ENCODE results near the gene CST9. TPM values are rescaled to one million over a fixed set of nuclear protein-coding genes. Genes with fewer than 3 reads are reported as not detected.

The CST9 gene
- total and polyA plus RNA-seq, 2 experiments from 2014 or later = not detected

DNA sequence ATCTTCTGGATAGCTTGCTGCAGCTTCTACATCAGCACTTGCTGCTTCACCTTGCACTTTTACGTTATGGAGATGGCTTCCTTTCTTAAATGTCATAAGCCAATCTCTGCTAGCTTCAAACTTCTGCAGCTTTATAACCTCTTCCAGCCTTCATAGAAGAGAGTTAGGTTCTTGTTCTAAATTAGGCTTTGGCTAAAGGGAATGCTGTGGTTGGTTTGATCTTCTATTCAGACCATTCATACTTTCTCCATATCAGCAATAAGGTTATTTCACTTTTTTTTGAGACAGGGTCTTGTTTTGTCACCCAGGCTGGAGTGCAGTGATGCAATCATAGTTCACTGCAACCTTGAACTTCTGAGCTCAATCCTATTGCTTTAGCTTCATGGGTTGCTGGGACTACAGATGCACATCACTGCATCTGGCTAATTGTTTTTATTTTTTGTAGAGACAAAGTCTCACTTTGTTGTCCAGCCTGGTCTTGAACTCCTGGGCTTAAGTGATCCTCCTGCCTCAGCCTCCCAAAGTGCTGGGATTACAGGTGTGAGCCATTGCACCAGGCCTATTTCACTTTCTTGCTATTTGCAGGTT is 44.2 kb upstream of the CST9 start:
- no peaks in the 10 kb centered on the region for H3K79me2 ChIP-seq
- H3K4me2 ChIP-seq = no peak overlapping the region
- H3K27ac ChIP-seq = no peak overlapping the region
- TF ChIP-seq EZH2phosphoT487 (IDR thresholded peaks at IDR 0.05; ENCODE audit: low read depth, severe bottlenecking, unreplicated experiment) (no peak), EZH2 (IDR thresholded peaks at IDR 0.05; ENCODE audit: borderline replicate concordance) (no peak)
- TF ChIP-seq, protein P1, sequence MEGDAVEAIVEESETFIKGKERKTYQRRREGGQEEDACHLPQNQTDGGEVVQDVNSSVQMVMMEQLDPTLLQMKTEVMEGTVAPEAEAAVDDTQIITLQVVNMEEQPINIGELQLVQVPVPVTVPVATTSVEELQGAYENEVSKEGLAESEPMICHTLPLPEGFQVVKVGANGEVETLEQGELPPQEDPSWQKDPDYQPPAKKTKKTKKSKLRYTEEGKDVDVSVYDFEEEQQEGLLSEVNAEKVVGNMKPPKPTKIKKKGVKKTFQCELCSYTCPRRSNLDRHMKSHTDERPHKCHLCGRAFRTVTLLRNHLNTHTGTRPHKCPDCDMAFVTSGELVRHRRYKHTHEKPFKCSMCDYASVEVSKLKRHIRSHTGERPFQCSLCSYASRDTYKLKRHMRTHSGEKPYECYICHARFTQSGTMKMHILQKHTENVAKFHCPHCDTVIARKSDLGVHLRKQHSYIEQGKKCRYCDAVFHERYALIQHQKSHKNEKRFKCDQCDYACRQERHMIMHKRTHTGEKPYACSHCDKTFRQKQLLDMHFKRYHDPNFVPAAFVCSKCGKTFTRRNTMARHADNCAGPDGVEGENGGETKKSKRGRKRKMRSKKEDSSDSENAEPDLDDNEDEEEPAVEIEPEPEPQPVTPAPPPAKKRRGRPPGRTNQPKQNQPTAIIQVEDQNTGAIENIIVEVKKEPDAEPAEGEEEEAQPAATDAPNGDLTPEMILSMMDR (IDR thresholded peaks at IDR 0.05; ENCODE audit: poor library complexity) = no peak
- H3K9me2 ChIP-seq (replicated peaks; ENCODE audit: insufficient read depth) = no peaks in the 10 kb centered on the region
- H2AFZ ChIP-seq = no peak overlapping the region
- H3K9me3 ChIP-seq (ENCODE audit: low read depth) = no peaks in the 10 kb centered on the region
- H3K4me3 ChIP-seq = no peak overlapping the region
- H3K4me1 ChIP-seq (ENCODE audit: insufficient read depth) = no peaks in the 10 kb centered on the region
- H3K36me3 ChIP-seq (replicated peaks; ENCODE audit: insufficient read depth, low read depth) = no peaks in the 10 kb centered on the region
- no peak for DNase-seq (ENCODE audit: low spot score)
- H3K27me3 ChIP-seq = no peaks in the 10 kb centered on the region
- whole genome bisulfite sequencing (ENCODE audit: low lambda C conversion rate, missing lambda C conversion rate) = 93% methylated on average over 1 of the region's 1 CpG
- H4K20me1 ChIP-seq (ENCODE audit: insufficient read depth, poor library complexity, severe bottlenecking) = no peaks in the 10 kb centered on the region

DNA sequence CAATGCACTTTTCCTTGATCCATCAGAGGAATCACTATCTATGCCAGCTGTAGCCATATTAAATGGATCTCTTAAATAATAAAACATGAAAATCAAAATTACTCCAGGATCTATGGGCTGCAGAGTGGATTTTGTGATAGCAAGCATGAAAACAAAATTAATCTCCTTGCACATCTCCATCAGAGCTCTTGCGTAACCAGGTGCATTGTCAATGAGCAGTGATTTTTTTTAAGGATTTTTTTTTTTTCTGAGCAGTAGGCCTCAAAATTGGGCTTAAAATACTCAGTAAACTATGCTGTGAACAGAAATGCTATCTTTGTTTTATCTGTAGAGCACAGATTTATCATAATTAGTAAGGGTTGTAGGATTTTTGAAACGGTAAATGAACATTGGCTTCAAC is 43.5 kb upstream of the CST9 start:
- 86% methylated on average over 2 of the region's 2 CpGs for WGBS (ENCODE audit: low lambda C conversion rate, missing lambda C conversion rate)
- no peak overlapping the region for H3K4me2 ChIP-seq
- no peak for TF ChIP-seq EZH2 (IDR thresholded peaks at IDR 0.05; ENCODE audit: borderline replicate concordance)
- no peaks in the 10 kb centered on the region for H4K20me1 ChIP-seq (ENCODE audit: insufficient read depth, poor library complexity, severe bottlenecking)
- no peaks in the 10 kb centered on the region for H3K9me2 ChIP-seq (replicated peaks; ENCODE audit: insufficient read depth)
- H3K27ac ChIP-seq = no peak overlapping the region
- H3K27me3 ChIP-seq = no peaks in the 10 kb centered on the region
- H3K36me3 ChIP-seq (replicated peaks; ENCODE audit: insufficient read depth, low read depth) = no peaks in the 10 kb centered on the region
- no peaks in the 10 kb centered on the region for H3K9me3 ChIP-seq (ENCODE audit: low read depth)
- H3K4me1 ChIP-seq (ENCODE audit: insufficient read depth) = no peaks in the 10 kb centered on the region
- H3K4me3 ChIP-seq = no peak overlapping the region
- H3K79me2 ChIP-seq = no peaks in the 10 kb centered on the region
- H2AFZ ChIP-seq = no peak overlapping the region
- no peak for DNase-seq (ENCODE audit: low spot score)

- TF ChIP-seq, protein P1 (IDR thresholded peaks at IDR 0.05; ENCODE audit: poor library complexity) = no peak
- no peak for TF ChIP-seq EZH2 (IDR thresholded peaks at IDR 0.05; ENCODE audit: borderline replicate concordance)
- no peak for TF ChIP-seq EZH2phosphoT487 (IDR thresholded peaks at IDR 0.05; ENCODE audit: low read depth, severe bottlenecking, unreplicated experiment)
- H3K4me3 ChIP-seq = no peak overlapping the region
- no peaks in the 10 kb centered on the region for H3K27me3 ChIP-seq
- no peaks in the 10 kb centered on the region for H3K36me3 ChIP-seq (replicated peaks; ENCODE audit: insufficient read depth, low read depth)
- H3K9me3 ChIP-seq (ENCODE audit: low read depth) = no peaks in the 10 kb centered on the region
- H3K79me2 ChIP-seq = no peaks in the 10 kb centered on the region
- H3K4me2 ChIP-seq = no peak overlapping the region
- H3K4me1 ChIP-seq (ENCODE audit: insufficient read depth) = no peaks in the 10 kb centered on the region
- no peaks in the 10 kb centered on the region for H4K20me1 ChIP-seq (ENCODE audit: insufficient read depth, poor library complexity, severe bottlenecking)
- WGBS (ENCODE audit: low lambda C conversion rate, missing lambda C conversion rate) = 87% methylated on average over 2 of the region's 2 CpGs
- H3K27ac ChIP-seq = no peak overlapping the region
- H3K9me2 ChIP-seq (replicated peaks; ENCODE audit: insufficient read depth) = no peaks in the 10 kb centered on the region
- no peak for DNase-seq (ENCODE audit: low spot score)
- no peak overlapping the region for H2AFZ ChIP-seq
Measured at GRCh38 chr20:23647346-23647745, 41.6 kb upstream of the CST9 start.

DNA sequence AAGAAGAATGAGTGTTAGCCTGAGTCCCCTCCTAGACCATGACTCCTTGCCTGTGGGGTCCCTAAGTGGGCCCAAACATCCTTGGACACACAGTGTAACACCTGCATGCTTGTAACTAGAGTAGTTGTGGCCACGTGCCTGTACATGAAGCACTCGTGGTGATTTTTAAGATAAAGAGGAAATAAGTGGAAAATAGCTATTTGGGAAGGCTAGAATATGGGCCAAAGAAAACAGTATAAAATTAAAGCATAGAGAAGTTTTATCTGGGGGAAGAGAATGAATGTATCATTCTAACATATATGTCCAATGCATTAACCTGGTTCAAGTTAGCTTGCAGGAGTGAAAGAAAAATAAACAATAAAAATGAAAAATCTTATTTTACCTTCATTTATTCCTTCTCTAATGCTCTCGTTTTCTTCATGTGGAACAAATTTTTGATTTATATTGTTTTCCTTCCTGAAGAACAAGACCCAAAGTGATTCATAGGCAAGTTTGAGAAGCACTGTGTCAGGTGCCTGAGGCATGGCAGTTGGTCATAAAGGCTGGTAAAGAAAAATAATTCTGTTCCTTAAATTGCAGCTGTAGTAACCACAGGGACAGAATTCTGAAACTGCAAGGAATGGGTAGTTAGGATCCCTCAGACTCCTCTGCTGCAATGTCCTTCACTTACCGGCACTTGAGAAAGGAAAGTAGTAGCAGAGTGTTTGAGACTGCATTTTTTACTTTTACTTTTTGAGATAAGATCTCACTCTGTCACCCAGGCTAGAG is 40.6 kb upstream of the CST9 start:
- H3K36me3 ChIP-seq (replicated peaks; ENCODE audit: insufficient read depth, low read depth) = no peaks in the 10 kb centered on the region
- no peak overlapping the region for H3K27ac ChIP-seq
- H3K9me2 ChIP-seq (replicated peaks; ENCODE audit: insufficient read depth) = no peaks in the 10 kb centered on the region
- DNase-seq (ENCODE audit: low spot score) = no peak
- no peaks in the 10 kb centered on the region for H3K4me1 ChIP-seq (ENCODE audit: insufficient read depth)
- no peak overlapping the region for H2AFZ ChIP-seq
- H3K9me3 ChIP-seq (ENCODE audit: low read depth) = no peaks in the 10 kb centered on the region
- no peaks in the 10 kb centered on the region for H4K20me1 ChIP-seq (ENCODE audit: insufficient read depth, poor library complexity, severe bottlenecking)
- no peak overlapping the region for H3K4me2 ChIP-seq
- no peaks in the 10 kb centered on the region for H3K79me2 ChIP-seq
- TF ChIP-seq, protein P1 (IDR thresholded peaks at IDR 0.05; ENCODE audit: poor library complexity) = no peak
- TF ChIP-seq EZH2 (IDR thresholded peaks at IDR 0.05; ENCODE audit: borderline replicate concordance) = no peak
- TF ChIP-seq EZH2phosphoT487 (IDR thresholded peaks at IDR 0.05; ENCODE audit: low read depth, severe bottlenecking, unreplicated experiment) = no peak
- no peaks in the 10 kb centered on the region for H3K27me3 ChIP-seq
- no peak overlapping the region for H3K4me3 ChIP-seq
- WGBS (ENCODE audit: low lambda C conversion rate, missing lambda C conversion rate) = 68% methylated on average over 4 of the region's 4 CpGs

Data from hepatocyte (in vitro differentiated cells).